Measurements from ENCODE around the gene GBX1.
A peak's percentile ranks its signal among the peaks of the same experiment; 100 is the strongest.

The GBX1 gene

GRCh38 chr7:151125470-151125845 lies 42.0 kb downstream of the GBX1 start:
- no peak for DNase-seq

- DNase-seq, result no peak
Observed at GRCh38 chr7:151124899-151125399, 42.5 kb downstream of the GBX1 start.

GRCh38 chr7:151124481-151124880 lies 43.0 kb downstream of the GBX1 start:
- DNase-seq, result no peak

- peak; percentile 89 for DNase-seq
Observed at GRCh38 chr7:151123822-151124464, 43.6 kb downstream of the GBX1 start.

GRCh38 chr7:151123158-151123821 lies 44.2 kb downstream of the GBX1 start:
- DNase-seq, result no peak

GRCh38 chr7:151122796-151123157 lies 44.7 kb downstream of the GBX1 start:
- no peak for DNase-seq

GRCh38 chr7:151122276-151122675 lies 45.2 kb downstream of the GBX1 start:
- no peak for DNase-seq

GRCh38 chr7:151121380-151122170 lies 45.9 kb downstream of the GBX1 start:
- no peak for DNase-seq

GRCh38 chr7:151120896-151121295 lies 46.6 kb downstream of the GBX1 start:
- DNase-seq, result no peak

- no peak for DNase-seq
Observed at GRCh38 chr7:151119902-151120301, 47.6 kb downstream of the GBX1 start.

- no peak for DNase-seq
Observed at GRCh38 chr7:151119055-151119415, 48.5 kb downstream of the GBX1 start.

GRCh38 chr7:151118108-151119054 lies 49.1 kb downstream of the GBX1 start:
- DNase-seq, result no peak

- DNase-seq, result peak; percentile 27
Observed at GRCh38 chr7:151117565-151117964, 49.9 kb downstream of the GBX1 start.

GRCh38 chr7:151116603-151117440 lies 50.7 kb downstream of the GBX1 start:
- no peak for DNase-seq

- DNase-seq, result no peak
Observed at GRCh38 chr7:151115836-151116418, 51.6 kb downstream of the GBX1 start.

- peak; percentile 29 for DNase-seq
Observed at GRCh38 chr7:151115121-151115835, 52.2 kb downstream of the GBX1 start.

- no peak for DNase-seq
Observed at GRCh38 chr7:151114151-151115090, 53.1 kb downstream of the GBX1 start.

GRCh38 chr7:151113344-151114150 lies 53.9 kb downstream of the GBX1 start:
- DNase-seq, result no peak

Data from activated CD4-positive, alpha-beta T cell treated with anti-CD3 and anti-CD28 coated beads, Interleukin-2, Interleukin-6, amounts not matched to agents 100 ng/mL and 50 ng/mL, durations not matched to agents 16 hours and 8 hours (primary cell).